Measurements from ENCODE around the gene WWTR1. TPM values are rescaled to one million over a fixed set of nuclear protein-coding genes. Genes with fewer than 3 reads are reported as not detected.

WWTR1 gene
- total RNA-seq, 2 donors from 2014 or later: 6.8 to 35.8 TPM

- no peak for TF ChIP-seq CTCF (IDR thresholded peaks at IDR 0.05)
- H3K27ac ChIP-seq: no peak overlapping the region
- intact Hi-C loops (cut with DNase I): no loop called here
- H3K9me3 ChIP-seq: no peaks in the 10 kb centered on the region
- no peak overlapping the region for H3K4me3 ChIP-seq
- DNase-seq: no peak
- H3K4me1 ChIP-seq: no peaks in the 10 kb centered on the region
- no peaks in the 10 kb centered on the region for H3K36me3 ChIP-seq
- no peaks in the 10 kb centered on the region for H3K27me3 ChIP-seq
- no peak overlapping the region for H3K9ac ChIP-seq (ENCODE audit: low read depth in 2 of 2, low read length in 2 of 2)
Measured at GRCh38 chr3:149600634-149601033, 57.2 kb downstream of the WWTR1 start.

GRCh38 chr3:149599236-149599635, 58.6 kb downstream of the WWTR1 start:
- Histone ChIP-seq H3K9ac (ENCODE audit: low read depth in 2 of 2, low read length in 2 of 2) (no peak overlapping the region), H3K4me1 (no peaks in the 10 kb centered on the region), H3K27ac (no peak overlapping the region), H3K36me3 (no peaks in the 10 kb centered on the region), H3K27me3 (no peaks in the 10 kb centered on the region), H3K4me3 (no peak overlapping the region), H3K9me3 (no peaks in the 10 kb centered on the region)
- DNase-seq: no peak
- intact Hi-C loops (cut with DNase I): no loop called here
- TF ChIP-seq CTCF (IDR thresholded peaks at IDR 0.05): no peak

GRCh38 chr3:149596134-149596770, 61.6 kb downstream of the WWTR1 start:
- no peaks in the 10 kb centered on the region for H3K27me3 ChIP-seq
- H3K9ac ChIP-seq (ENCODE audit: low read depth in 2 of 2, low read length in 2 of 2): no peak overlapping the region
- no peak overlapping the region for H3K4me3 ChIP-seq
- H3K36me3 ChIP-seq: no peaks in the 10 kb centered on the region
- intact Hi-C loops (cut with DNase I): no loop called here
- DNase-seq: no peak
- H3K9me3 ChIP-seq: no peaks in the 10 kb centered on the region
- no peaks in the 10 kb centered on the region for H3K4me1 ChIP-seq
- TF ChIP-seq CTCF (IDR thresholded peaks at IDR 0.05): no peak
- no peak overlapping the region for H3K27ac ChIP-seq

GRCh38 chr3:149593418-149594160, 64.2 kb downstream of the WWTR1 start:
- Histone ChIP-seq H3K9ac (ENCODE audit: low read depth in 2 of 2, low read length in 2 of 2) (no peak overlapping the region), H3K27ac (no peak overlapping the region), H3K36me3 (no peaks in the 10 kb centered on the region), H3K9me3 (no peaks in the 10 kb centered on the region), H3K27me3 (no peaks in the 10 kb centered on the region), H3K4me1 (no peaks in the 10 kb centered on the region), H3K4me3 (no peak overlapping the region)
- intact Hi-C loops (cut with DNase I): no loop called here
- no peak for TF ChIP-seq CTCF (IDR thresholded peaks at IDR 0.05)
- no peak for DNase-seq

GRCh38 chr3:149592758-149593240, 65.0 kb downstream of the WWTR1 start:
- intact Hi-C loops (cut with DNase I): no loop called here
- Histone ChIP-seq H3K4me1 (no peaks in the 10 kb centered on the region), H3K9ac (ENCODE audit: low read depth in 2 of 2, low read length in 2 of 2) (no peak overlapping the region), H3K36me3 (no peaks in the 10 kb centered on the region), H3K27me3 (no peaks in the 10 kb centered on the region), H3K9me3 (no peaks in the 10 kb centered on the region), H3K27ac (no peak overlapping the region), H3K4me3 (no peak overlapping the region)
- no peak for DNase-seq
- TF ChIP-seq CTCF (IDR thresholded peaks at IDR 0.05): no peak

All from colonic mucosa (tissue), 4 donors.